Neuronal stem cell (in vitro differentiated cells): Measurements from ENCODE around the gene IGSF21.

ENCODE experiments used
- DNase-seq: peaks from one replicate; pipeline ENCODE4 v3.0.0-alpha.2; 2013; ENCODE audit warnings: low spot score
- H2AFZ ChIP-seq: one replicate; pipeline ENCODE4 v1.6.1; 2013; ENCODE audit warnings: mild to moderate bottlenecking, low read length, inconsistent platforms
- H2AK5ac ChIP-seq: 2 replicates; pipeline ENCODE4 v1.6.1; 2013; ENCODE audit warnings: low read depth, mild to moderate bottlenecking, inconsistent platforms, low read length, moderate library complexity, mixed read lengths
- H2BK120ac ChIP-seq: 2 replicates; pipeline ENCODE4 v1.6.1; 2013; ENCODE audit warnings: low read depth, mild to moderate bottlenecking, inconsistent platforms, low read length, moderate library complexity, mixed read lengths
- H2BK12ac ChIP-seq: one replicate; pipeline ENCODE4 v1.6.1; 2013; ENCODE audit warnings: low read length, inconsistent platforms
- H2BK15ac ChIP-seq: 2 replicates; pipeline ENCODE4 v1.6.1; 2013; ENCODE audit warnings: mild to moderate bottlenecking, low read length, inconsistent platforms, mixed read lengths
- H2BK5ac ChIP-seq: one replicate; pipeline ENCODE4 v1.6.1; 2013; ENCODE audit warnings: inconsistent platforms, mild to moderate bottlenecking, low read length, moderate library complexity
- H3K14ac ChIP-seq: one replicate; pipeline ENCODE4 v1.6.1; 2013; ENCODE audit warnings: low read length, inconsistent platforms
- H3K18ac ChIP-seq: 2 replicates; pipeline ENCODE4 v1.6.1; 2013; ENCODE audit warnings: low read length, inconsistent platforms
- H3K23ac ChIP-seq: 2 replicates; pipeline ENCODE4 v1.6.1; 2013; ENCODE audit warnings: low read depth, mild to moderate bottlenecking, mixed read lengths, low read length, inconsistent platforms; ENCODE audit not compliant: poor library complexity
- H3K27ac ChIP-seq: replicated peaks from 3 replicates; pipeline ENCODE4 v1.5.1; 2013; ENCODE audit warnings: low read length, inconsistent platforms
- H3K27me3 ChIP-seq, 3 experiments: 2 replicates each; pipeline ENCODE4 v1.6.1; 2013; ENCODE audit warnings: low read length in 3 of 3, mild to moderate bottlenecking in 2 of 3, inconsistent platforms in 1 of 3, low read depth in 1 of 3, mixed read lengths in 1 of 3, moderate library complexity in 1 of 3; ENCODE audit not compliant: control insufficient read depth in 3 of 3, insufficient read depth in 3 of 3
- H3K36me3 ChIP-seq, 2 donors: replicated peaks in 1 of 2; 2 replicates each; pipeline ENCODE4 v1.6.1; 2013; ENCODE audit warnings: low read length in 2 of 2; ENCODE audit not compliant: control insufficient read depth in 2 of 2, insufficient read depth in 2 of 2
- H3K4ac ChIP-seq: 2 replicates; pipeline ENCODE4 v1.6.1; 2013; ENCODE audit warnings: inconsistent platforms, mild to moderate bottlenecking, low read length, moderate library complexity
- H3K4me1 ChIP-seq, 2 donors: 1 replicate in 1 of 2; 2 replicates in 1 of 2; pipeline ENCODE4 v1.6.1; 2013; ENCODE audit warnings: low read length in 2 of 2, low read depth in 1 of 2; ENCODE audit not compliant: control insufficient read depth in 2 of 2, insufficient read depth in 1 of 2
- H3K4me2 ChIP-seq: one replicate; pipeline ENCODE4 v1.6.1; 2013; ENCODE audit warnings: mild to moderate bottlenecking, low read length, inconsistent platforms; ENCODE audit not compliant: insufficient read depth, poor library complexity, severe bottlenecking
- H3K4me3 ChIP-seq, 2 donors: 2 replicates each; pipeline ENCODE4 v1.5.1; 2013; ENCODE audit warnings: low read length in 2 of 2, mild to moderate bottlenecking in 2 of 2, inconsistent platforms in 1 of 2, moderate library complexity in 1 of 2
- H3K79me1 ChIP-seq: one replicate; pipeline ENCODE4 v1.6.1; 2013; ENCODE audit warnings: low read depth, mild to moderate bottlenecking, inconsistent platforms, low read length, moderate library complexity
- H3K9ac ChIP-seq: one replicate; pipeline ENCODE4 v1.6.1; 2013; ENCODE audit warnings: mild to moderate bottlenecking, low read depth, low read length, inconsistent platforms; ENCODE audit not compliant: poor library complexity
- H3K9me3 ChIP-seq, 2 donors: replicated peaks in 1 of 2; 2 replicates each; pipeline versions ENCODE3 to v1.6.1; 2013; ENCODE audit warnings: low read length in 2 of 2, mild to moderate bottlenecking in 2 of 2, inconsistent platforms in 1 of 2, low read depth in 1 of 2, mixed read lengths in 1 of 2, moderate library complexity in 1 of 2; ENCODE audit not compliant: control insufficient read depth in 2 of 2, insufficient read depth in 1 of 2
- H4K8ac ChIP-seq: one replicate; pipeline ENCODE4 v1.6.1; 2013; ENCODE audit warnings: low read depth, mild to moderate bottlenecking, inconsistent platforms, low read length, moderate library complexity
- H4K91ac ChIP-seq: one replicate; pipeline ENCODE4 v1.6.1; 2013; ENCODE audit warnings: low read length, low read depth, mild to moderate bottlenecking, inconsistent platforms; ENCODE audit not compliant: poor library complexity
- WGBS, 2 donors: extraction: QIAGEN DNeasy Blood & Tissue Kit; methylation state at CpG; one replicate each; pipeline ENCODE4 v1.1.7; 2013; ENCODE audit warnings: missing lambda C conversion rate in 2 of 2, mixed read lengths in 1 of 2; ENCODE audit not compliant: insufficient read length in 2 of 2, insufficient replicate concordance in 1 of 2; ENCODE audit errors: extremely low coverage in 2 of 2; 5-methylcytosine and 5-hydroxymethylcytosine counted together

IGSF21 gene

DNA sequence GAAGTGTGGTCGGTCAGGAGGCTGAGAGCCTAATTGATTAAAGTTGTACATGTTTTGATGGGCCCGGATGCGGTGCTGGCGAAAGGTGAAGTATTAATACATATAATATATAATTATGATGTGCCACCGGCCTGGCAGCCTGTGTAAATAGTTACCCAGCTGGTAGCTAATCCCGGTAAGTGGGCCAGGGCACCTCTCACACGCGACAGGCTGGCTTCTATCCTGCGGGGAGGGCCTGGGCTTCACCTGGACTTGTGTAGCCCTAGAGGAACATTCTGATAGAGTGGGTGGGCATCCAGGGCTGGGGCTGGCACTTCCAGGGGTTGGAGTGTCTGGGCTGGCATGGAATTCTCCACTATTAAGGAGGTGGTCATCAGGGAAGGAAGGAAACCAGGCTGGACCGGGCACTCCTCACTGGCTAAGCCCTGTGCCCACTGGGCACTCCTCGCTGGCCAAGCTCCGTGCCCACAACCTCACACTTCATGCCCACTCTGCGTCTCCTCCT, 48.3 kb downstream of the IGSF21 start:
- H3K4ac ChIP-seq, result no peak overlapping the region
- H2BK15ac ChIP-seq, result peak overlapping the region; percentile 30
- H2BK120ac ChIP-seq, result peak overlapping the region; percentile 6
- H3K27ac ChIP-seq, result no peak overlapping the region
- no peak overlapping the region for H2AFZ ChIP-seq
- H3K4me1 ChIP-seq, result peaks cover 0 to 4% of the 10 kb centered on the region in 2 donors
- H4K8ac ChIP-seq, result no peak overlapping the region
- peak overlapping the region; percentile 83 for H2AK5ac ChIP-seq
- peak overlapping the region; percentile 65 for H3K18ac ChIP-seq
- H2BK5ac ChIP-seq, result no peak overlapping the region
- peaks cover 0 to 3% of the 10 kb centered on the region in 2 donors for H3K9me3 ChIP-seq
- peak overlapping the region; percentile 31 for H3K23ac ChIP-seq
- no peaks in the 10 kb centered on the region for H3K79me1 ChIP-seq
- H3K4me2 ChIP-seq, result no peak overlapping the region
- H3K14ac ChIP-seq, result no peak overlapping the region
- H3K4me3 ChIP-seq, result no peak overlapping the region
- no peak overlapping the region for H3K9ac ChIP-seq
- no peak overlapping the region for H4K91ac ChIP-seq
- DNase-seq, result no peak
- no peak overlapping the region for H2BK12ac ChIP-seq
- no CpG with 5 or more reads among the region's 13 CpGs for WGBS, 2 donors
- H3K36me3 ChIP-seq, result no peaks in the 10 kb centered on the region
- peaks cover 0 to 3% (median 0%) of the 10 kb centered on the region in 3 experiments for H3K27me3 ChIP-seq

DNA sequence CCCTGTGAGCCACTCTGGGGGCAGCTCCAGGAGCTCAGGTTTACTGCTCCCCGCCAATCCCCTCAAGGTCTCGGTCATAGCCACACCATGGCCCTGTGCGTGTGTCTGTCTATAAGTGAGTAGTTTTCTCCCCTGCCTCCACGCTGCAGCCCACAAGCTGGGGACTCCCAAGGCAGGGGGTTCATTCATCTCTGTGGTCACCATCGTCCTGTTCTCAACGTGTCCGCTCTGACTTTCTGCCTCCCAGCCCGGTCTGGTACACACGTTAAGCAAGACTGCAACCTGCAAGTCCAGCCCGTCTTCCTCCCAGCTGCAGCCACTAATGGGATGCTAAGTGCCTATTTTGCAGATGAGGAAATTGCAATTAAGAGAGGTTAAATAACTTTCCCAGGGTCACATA, 49.8 kb downstream of the IGSF21 start:
- Histone ChIP-seq H2AK5ac (no peak overlapping the region), H3K79me1 (no peaks in the 10 kb centered on the region), H3K14ac (no peak overlapping the region), H2BK15ac (no peak overlapping the region), H3K27me3 (peaks cover 0 to 3% (median 0%) of the 10 kb centered on the region in 3 experiments), H2BK12ac (no peak overlapping the region), H3K36me3 (no peaks in the 10 kb centered on the region), H3K18ac (peak overlapping the region; percentile 61), H3K27ac (no peak overlapping the region), H3K4me2 (no peak overlapping the region), H4K8ac (no peak overlapping the region), H2AFZ (no peak overlapping the region), H3K4ac (no peak overlapping the region), H3K23ac (no peak overlapping the region), H3K4me1 (peaks cover 0 to 4% of the 10 kb centered on the region in 2 donors), H3K9me3 (peaks cover 0 to 3% of the 10 kb centered on the region in 2 donors), H2BK120ac (no peak overlapping the region), H3K4me3 (no peak overlapping the region), H2BK5ac (no peak overlapping the region), H3K9ac (no peak overlapping the region), H4K91ac (no peak overlapping the region)
- no peak for DNase-seq
- WGBS, 2 donors, result no CpG with 5 or more reads among the region's 10 CpGs

DNA sequence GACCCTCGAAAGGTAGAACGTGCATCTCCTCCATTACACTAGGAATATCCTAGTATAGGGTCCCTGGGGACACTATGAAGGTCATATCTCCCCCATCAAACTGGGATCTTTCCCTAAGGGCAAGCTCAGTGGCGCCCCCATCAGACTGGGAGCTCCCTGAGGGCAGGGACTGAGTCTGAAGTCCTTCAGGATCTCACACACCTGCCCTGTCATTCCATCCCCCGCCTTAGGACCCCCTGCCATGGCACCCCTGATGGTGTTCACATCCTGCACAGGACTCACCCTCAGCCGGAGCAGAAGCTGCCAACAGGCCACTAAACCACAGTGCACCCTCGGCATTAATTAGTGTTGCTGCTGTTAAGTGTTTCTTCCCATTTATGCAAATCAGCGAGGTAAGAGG, 50.4 kb downstream of the IGSF21 start:
- H3K27me3 ChIP-seq, result peaks cover 0 to 6% (median 0%) of the 10 kb centered on the region in 3 experiments
- no peak overlapping the region for H3K4ac ChIP-seq
- H2BK5ac ChIP-seq, result no peak overlapping the region
- no peak overlapping the region for H3K9ac ChIP-seq
- H4K8ac ChIP-seq, result no peak overlapping the region
- no peak overlapping the region for H3K27ac ChIP-seq
- H3K79me1 ChIP-seq, result no peaks in the 10 kb centered on the region
- H3K4me2 ChIP-seq, result no peak overlapping the region
- DNase-seq, result no peak
- no peak overlapping the region for H2BK120ac ChIP-seq
- H3K4me1 ChIP-seq, result peaks cover 0 to 4% of the 10 kb centered on the region in 2 donors
- no peak overlapping the region for H4K91ac ChIP-seq
- WGBS, 2 donors, result no CpG with 5 or more reads among the region's 7 CpGs
- H2AK5ac ChIP-seq, result no peak overlapping the region
- H3K36me3 ChIP-seq, result no peaks in the 10 kb centered on the region
- H3K4me3 ChIP-seq, result no peak overlapping the region
- peaks cover 0 to 3% of the 10 kb centered on the region in 2 donors for H3K9me3 ChIP-seq
- H3K14ac ChIP-seq, result no peak overlapping the region
- no peak overlapping the region for H2BK15ac ChIP-seq
- no peak overlapping the region for H3K18ac ChIP-seq
- no peak overlapping the region for H2BK12ac ChIP-seq
- H3K23ac ChIP-seq, result no peak overlapping the region
- H2AFZ ChIP-seq, result no peak overlapping the region

DNA sequence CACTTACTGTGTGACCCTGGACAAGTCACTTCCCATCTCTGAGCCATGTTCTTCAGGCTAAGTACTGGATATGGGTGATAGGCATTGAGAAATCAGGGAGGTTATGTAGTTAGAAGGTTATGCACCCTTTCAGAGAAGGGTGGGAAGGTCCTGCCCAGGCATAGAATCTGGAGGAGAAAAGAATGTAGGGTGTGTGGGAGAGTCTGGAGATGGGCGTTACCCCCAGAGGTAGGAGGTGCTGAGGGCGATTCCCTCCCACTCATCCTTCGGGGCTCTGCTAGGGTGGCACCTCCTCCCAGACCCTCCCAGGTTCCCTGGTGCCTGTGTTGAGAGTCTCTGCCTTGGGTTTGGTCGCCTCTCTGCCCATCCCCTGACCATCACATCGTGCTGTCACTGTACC, 51.1 kb downstream of the IGSF21 start:
- H2AK5ac ChIP-seq, result peak overlapping the region; percentile 72
- H3K23ac ChIP-seq, result no peak overlapping the region
- H2AFZ ChIP-seq, result no peak overlapping the region
- no peaks in the 10 kb centered on the region for H3K36me3 ChIP-seq
- no peak overlapping the region for H3K4me2 ChIP-seq
- H3K14ac ChIP-seq, result no peak overlapping the region
- H3K27me3 ChIP-seq, result peaks cover 0 to 6% (median 0%) of the 10 kb centered on the region in 3 experiments
- no peak overlapping the region for H4K8ac ChIP-seq
- H3K4ac ChIP-seq, result no peak overlapping the region
- peak overlapping the region; percentile 54 for H3K18ac ChIP-seq
- H3K9ac ChIP-seq, result no peak overlapping the region
- H3K4me1 ChIP-seq, result peaks cover 0 to 4% of the 10 kb centered on the region in 2 donors
- H2BK120ac ChIP-seq, result no peak overlapping the region
- peaks cover 0 to 3% of the 10 kb centered on the region in 2 donors for H3K9me3 ChIP-seq
- no peak overlapping the region for H2BK5ac ChIP-seq
- no peak overlapping the region for H3K27ac ChIP-seq
- no peak for DNase-seq
- H2BK15ac ChIP-seq, result no peak overlapping the region
- H2BK12ac ChIP-seq, result no peak overlapping the region
- no CpG with 5 or more reads among the region's 5 CpGs for WGBS, 2 donors
- H3K4me3 ChIP-seq, result no peak overlapping the region
- no peak overlapping the region for H4K91ac ChIP-seq
- no peaks in the 10 kb centered on the region for H3K79me1 ChIP-seq
